ENCODE measurements around the gene APCDD1L. TPM values are rescaled to one million over a fixed set of nuclear protein-coding genes. Genes with fewer than 3 reads are reported as not detected.

Gene APCDD1L
- total and polyA plus RNA-seq, 8 donors, result 0.09 to 0.23 (median 0.13) TPM; not detected in 1

- Histone ChIP-seq H3K36me3 (no peaks in the 10 kb centered on the region), H3K4me1 (no peaks in the 10 kb centered on the region), H3K27me3 (no peaks in the 10 kb centered on the region), H3K27ac (no peak overlapping the region), H3K4me3 (no peak overlapping the region), H3K9me3 (peaks cover 0 to 30% of the 10 kb centered on the region in 2 donors)
- intact Hi-C loops (cut with DNase I), result no loop called here
- no peak for TF ChIP-seq CTCF (IDR thresholded peaks at IDR 0.05)
- DNase-seq, result no peak
- ATAC-seq, result no peak
Observed at GRCh38 chr20:58500256-58500655, 14.9 kb downstream of the APCDD1L start.

GRCh38 chr20:58498470-58499068 is 16.6 kb downstream of the APCDD1L start:
- DNase-seq (no peak), ATAC-seq (no peak)
- H3K9me3 ChIP-seq, result peaks cover 0 to 14% of the 10 kb centered on the region in 2 donors
- no peaks in the 10 kb centered on the region for H3K4me1 ChIP-seq
- no peak for TF ChIP-seq CTCF (IDR thresholded peaks at IDR 0.05)
- intact Hi-C loops (cut with DNase I), result no loop called here
- no peak overlapping the region for H3K4me3 ChIP-seq
- no peaks in the 10 kb centered on the region for H3K36me3 ChIP-seq
- no peaks in the 10 kb centered on the region for H3K27me3 ChIP-seq
- no peak overlapping the region for H3K27ac ChIP-seq

DNA sequence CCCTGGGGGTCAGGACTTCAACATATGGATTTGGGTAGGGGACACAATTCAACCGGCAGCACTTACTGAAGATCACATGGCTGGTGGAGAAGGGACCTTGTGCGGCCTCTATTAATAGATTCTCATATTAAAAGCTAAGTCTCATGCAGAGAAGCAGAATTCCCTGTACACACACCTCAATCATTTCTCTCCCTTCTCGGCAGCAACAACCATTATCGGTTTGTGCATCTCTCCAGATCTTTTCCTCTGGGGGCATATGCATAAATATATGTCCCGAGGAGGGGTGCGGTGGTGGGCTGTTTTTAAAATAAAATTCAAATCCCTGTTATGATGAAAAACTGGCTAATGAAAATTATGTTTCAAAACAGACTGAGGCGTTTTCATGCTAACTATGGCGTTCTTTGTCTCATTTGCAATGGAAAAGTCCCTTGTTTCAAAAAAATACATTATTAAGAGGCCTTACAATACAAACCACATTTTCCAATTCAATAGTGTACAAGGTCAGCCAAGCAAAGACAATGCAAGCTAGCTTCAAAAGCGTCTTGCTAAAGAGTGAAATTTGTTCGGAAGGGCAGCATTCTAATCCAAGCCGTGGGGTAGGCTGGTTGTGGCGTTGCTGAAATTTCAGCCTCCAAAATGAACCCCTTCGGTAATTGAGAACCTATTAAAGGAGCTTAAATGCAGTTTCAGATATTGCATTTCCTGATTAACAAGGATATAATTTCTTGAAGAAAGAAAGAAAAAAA is 17.3 kb downstream of the APCDD1L start:
- DNase-seq (no peak), ATAC-seq (no peak)
- Histone ChIP-seq H3K36me3 (no peaks in the 10 kb centered on the region), H3K4me1 (no peaks in the 10 kb centered on the region), H3K4me3 (no peak overlapping the region), H3K9me3 (peaks cover 0 to 7% of the 10 kb centered on the region in 2 donors), H3K27ac (no peak overlapping the region), H3K27me3 (no peaks in the 10 kb centered on the region)
- TF ChIP-seq CTCF (IDR thresholded peaks at IDR 0.05), result no peak
- intact Hi-C loops (cut with DNase I), result no loop called here

GRCh38 chr20:58497076-58497641 is 18.0 kb downstream of the APCDD1L start:
- no peaks in the 10 kb centered on the region for H3K36me3 ChIP-seq
- DNase-seq, result no peak
- no peak for TF ChIP-seq CTCF (IDR thresholded peaks at IDR 0.05)
- no peak for ATAC-seq
- H3K4me3 ChIP-seq, result no peak overlapping the region
- intact Hi-C loops (cut with DNase I), result no loop called here
- H3K9me3 ChIP-seq, result peaks cover 0 to under 1% of the 10 kb centered on the region in 2 donors
- H3K27ac ChIP-seq, result no peak overlapping the region
- H3K27me3 ChIP-seq, result no peaks in the 10 kb centered on the region
- H3K4me1 ChIP-seq, result no peaks in the 10 kb centered on the region

- Histone ChIP-seq H3K27ac (no peak overlapping the region), H3K9me3 (no peaks in the 10 kb centered on the region), H3K36me3 (no peaks in the 10 kb centered on the region), H3K4me3 (no peak overlapping the region), H3K27me3 (no peaks in the 10 kb centered on the region), H3K4me1 (no peaks in the 10 kb centered on the region)
- ATAC-seq (no peak), DNase-seq (no peak)
- no peak for TF ChIP-seq CTCF (IDR thresholded peaks at IDR 0.05)
- intact Hi-C loops (cut with DNase I), result no loop called here
Observed at GRCh38 chr20:58496429-58496769, 18.8 kb downstream of the APCDD1L start.
